Activated T-cell treated with anti-CD3 and anti-CD28 coated beads, Interleukin-2, amount 50 U/mL, for 72 hours (primary cell): ENCODE measurements around the gene NDUFA9. TPM values are rescaled to one million over a fixed set of nuclear protein-coding genes. Genes with fewer than 3 reads are reported as not detected.

Source experiments
- ATAC-seq, 2 donors: fragments of 150-1000 bp; cut with Tn5 transposase; replicated peaks in 1 of 2; 2 replicates each; pipeline ENCODE4 v1.10.0; 2021; ENCODE audit warnings: moderate library complexity in 2 of 2, mild to moderate bottlenecking in 1 of 2
- DNase-seq, 2 donors: peaks; one replicate each; pipeline ENCODE4 v3.0.0; 2021 to 2022; ENCODE audit warnings: mixed read lengths in 1 of 2
- H3K27ac Mint-ChIP-seq: one replicate; pipeline ENCODE4 v1.8.0; 2022; ENCODE audit warnings: mild to moderate bottlenecking, moderate library complexity, mixed read lengths
- H3K27me3 Mint-ChIP-seq: one replicate; pipeline ENCODE4 v1.8.0; 2022; ENCODE audit warnings: low read depth, mixed read lengths
- H3K36me3 Mint-ChIP-seq, 2 donors: one replicate each; pipeline ENCODE4 v1.8.0; 2022; ENCODE audit warnings: mixed read lengths in 2 of 2, mild to moderate bottlenecking in 1 of 2; ENCODE audit not compliant: insufficient read depth in 2 of 2
- H3K4me1 Mint-ChIP-seq: one replicate; pipeline ENCODE4 v1.8.0; 2022; ENCODE audit warnings: low read depth, mixed read lengths
- H3K4me3 Mint-ChIP-seq, 2 donors: one replicate each; pipeline ENCODE4 v1.8.0; 2022; ENCODE audit warnings: mild to moderate bottlenecking in 2 of 2, mixed read lengths in 2 of 2, moderate library complexity in 2 of 2
- H3K9me3 Mint-ChIP-seq, 2 donors: one replicate each; pipeline ENCODE4 v1.8.0; 2022; ENCODE audit warnings: mixed read lengths in 2 of 2
- total RNA-seq, 2 donors: library from RNA; stranded (reverse); gene quantifications; one replicate each; pipeline ENCODE4 v1.2.3, GENCODE V29; 2022

The NDUFA9 gene
- total RNA-seq, 2 donors from 2014 or later: 107 to 119 TPM

DNA sequence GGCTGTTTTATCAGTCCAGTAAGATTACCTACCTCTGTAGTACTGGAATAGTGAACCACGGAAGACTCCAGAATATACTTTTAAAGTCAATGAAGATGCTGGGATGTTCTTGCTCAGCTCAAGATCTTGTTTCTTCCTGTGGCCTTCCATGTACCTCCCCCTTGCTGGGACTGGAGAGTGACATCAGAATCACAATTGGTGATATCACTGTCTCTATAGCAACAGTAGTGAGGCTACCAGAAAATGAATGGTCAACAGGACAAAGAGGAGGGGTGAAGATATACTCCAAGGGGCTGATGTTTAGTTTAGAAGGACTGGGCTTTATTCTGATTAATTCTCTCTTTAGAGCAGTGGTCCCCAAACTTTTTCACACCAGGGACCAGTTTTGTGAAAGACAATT lies 3.9 kb upstream of the NDUFA9 start:
- Mint-ChIP-seq H3K4me3 (no peak overlapping the region), H3K4me1 (peaks cover 12% of the 10 kb centered on the region), H3K9me3 (no peaks in the 10 kb centered on the region), H3K36me3 (peaks cover 1 to 3% of the 10 kb centered on the region in 2 donors), H3K27me3 (no peaks in the 10 kb centered on the region), H3K27ac (no peak overlapping the region)
- no peak for DNase-seq
- ATAC-seq: no peak

DNA sequence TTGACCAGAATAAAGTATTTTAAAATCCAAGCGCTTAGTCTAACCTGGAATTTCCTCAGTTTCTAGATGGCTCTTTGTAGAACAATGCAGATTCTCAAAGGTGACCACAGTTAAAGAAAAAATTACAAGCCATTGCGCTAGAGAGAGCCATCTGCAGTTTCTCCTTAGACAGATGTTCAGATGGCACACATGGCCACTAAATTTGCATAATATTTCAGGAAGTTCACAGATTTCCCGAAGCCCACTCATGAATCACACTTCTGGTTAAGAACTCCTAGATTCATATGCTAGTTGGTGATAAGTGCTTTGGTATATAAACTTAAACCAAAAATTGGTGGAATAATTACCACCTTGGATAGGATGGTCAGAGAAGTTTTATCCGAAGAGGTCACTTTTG lies 812 bp upstream of the NDUFA9 start:
- DNase-seq (no peak), ATAC-seq (no peak)
- Mint-ChIP-seq H3K27ac (peak overlapping the region; percentile 91), H3K36me3 (peaks cover 1 to 3% of the 10 kb centered on the region in 2 donors), H3K4me1 (peaks cover 34% of the 10 kb centered on the region), H3K27me3 (no peaks in the 10 kb centered on the region), H3K9me3 (no peaks in the 10 kb centered on the region), H3K4me3 (peak overlapping the region; percentile 98)

DNA sequence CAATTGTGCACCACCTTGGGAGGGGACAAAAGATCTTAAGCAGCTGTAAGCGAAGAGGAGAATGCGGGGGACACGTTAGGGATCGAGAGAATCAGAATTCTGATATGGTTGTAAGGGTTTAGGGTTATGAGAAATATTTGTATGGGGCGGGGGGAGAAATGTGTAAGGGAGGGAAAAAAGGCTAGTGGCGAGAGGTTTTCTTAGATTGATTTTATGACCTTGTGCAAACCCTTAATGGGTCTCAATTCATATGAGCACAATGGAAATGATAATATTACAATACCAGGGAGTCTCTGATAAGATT lies 396 bp downstream of the NDUFA9 start:
- Mint-ChIP-seq H3K9me3 (no peaks in the 10 kb centered on the region), H3K4me1 (peaks cover 34% of the 10 kb centered on the region), H3K4me3 (peak overlapping the region; percentile 98), H3K36me3 (peaks cover 1 to 3% of the 10 kb centered on the region in 2 donors), H3K27me3 (no peaks in the 10 kb centered on the region), H3K27ac (peak overlapping the region; percentile 91)
- no peak for ATAC-seq
- DNase-seq: no peak

DNA sequence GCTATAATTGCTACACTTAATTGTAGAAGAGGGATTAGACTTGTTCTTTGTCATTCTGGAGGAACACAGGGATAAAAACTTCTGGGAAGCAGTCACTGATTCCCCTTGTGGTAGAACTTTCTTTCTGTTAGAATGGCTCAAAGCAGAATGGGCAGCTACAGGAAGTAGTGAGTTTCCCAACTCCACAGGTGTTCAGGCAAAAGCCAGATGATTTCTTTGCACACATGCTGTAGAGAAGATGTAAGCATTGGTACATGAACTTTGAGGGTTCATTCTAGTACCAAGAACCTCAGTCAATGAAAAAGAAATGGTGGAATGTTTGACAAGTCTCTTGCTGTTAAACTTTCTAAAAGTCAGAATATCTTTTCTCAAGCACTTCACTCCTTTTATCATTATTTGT lies 4.3 kb downstream of the NDUFA9 start:
- Mint-ChIP-seq H3K36me3 (peaks cover 5 to 12% of the 10 kb centered on the region in 2 donors), H3K4me3 (no peak overlapping the region), H3K27me3 (no peaks in the 10 kb centered on the region), H3K9me3 (no peaks in the 10 kb centered on the region), H3K27ac (no peak overlapping the region), H3K4me1 (peaks cover 28% of the 10 kb centered on the region)
- ATAC-seq (no peak), DNase-seq (no peak)

DNA sequence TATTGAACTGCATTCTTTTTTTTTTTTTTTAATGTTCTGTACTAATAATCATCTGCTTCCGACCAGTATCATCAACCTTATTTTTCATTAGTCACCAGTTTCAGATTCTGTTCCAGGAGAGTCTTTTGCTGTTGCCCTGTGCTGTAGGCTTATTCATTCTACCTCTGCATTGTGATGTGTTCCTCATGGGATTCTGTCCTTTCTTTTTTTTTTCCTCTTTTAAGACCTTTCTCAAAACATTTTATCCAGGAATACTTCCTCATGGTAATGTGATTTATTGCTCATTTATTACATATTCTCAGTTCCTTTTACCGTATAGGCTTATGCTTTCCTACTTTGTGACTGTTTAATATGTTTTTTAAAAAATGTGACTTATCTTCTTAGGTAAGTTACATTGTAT lies 4.8 kb downstream of the NDUFA9 start:
- Mint-ChIP-seq H3K27me3 (no peaks in the 10 kb centered on the region), H3K9me3 (no peaks in the 10 kb centered on the region), H3K27ac (peak overlapping the region; percentile 82), H3K4me1 (peaks cover 28% of the 10 kb centered on the region), H3K36me3 (peaks cover 5 to 12% of the 10 kb centered on the region in 2 donors), H3K4me3 (no peak overlapping the region)
- no peak for DNase-seq
- no peak for ATAC-seq

DNA sequence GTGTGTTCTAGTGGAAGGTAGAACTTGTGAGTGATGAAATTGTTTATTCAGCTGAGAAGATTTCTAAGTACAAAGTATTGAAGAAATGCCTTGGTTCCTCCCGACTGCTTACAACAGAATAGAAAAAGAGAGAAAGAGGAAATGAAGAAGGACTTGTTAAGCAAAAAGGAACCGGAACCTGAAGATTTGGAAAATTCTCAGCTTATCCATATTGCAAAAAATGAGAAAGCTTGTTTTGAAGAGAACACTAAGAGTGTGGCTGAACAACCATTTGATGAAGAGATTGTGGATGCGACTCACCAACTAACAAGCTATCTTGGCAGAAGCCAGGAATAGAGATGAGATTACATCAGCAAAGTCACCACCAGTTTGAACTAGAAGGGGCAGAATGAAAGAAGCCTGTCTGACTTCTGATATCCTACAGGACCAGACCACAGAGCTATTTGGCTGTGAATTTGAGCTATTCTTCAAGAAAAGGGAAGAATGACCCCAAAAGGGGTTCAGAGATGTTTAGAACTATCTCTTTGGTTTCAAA lies 15.1 kb downstream of the NDUFA9 start:
- H3K4me3 Mint-ChIP-seq: no peak overlapping the region

DNA sequence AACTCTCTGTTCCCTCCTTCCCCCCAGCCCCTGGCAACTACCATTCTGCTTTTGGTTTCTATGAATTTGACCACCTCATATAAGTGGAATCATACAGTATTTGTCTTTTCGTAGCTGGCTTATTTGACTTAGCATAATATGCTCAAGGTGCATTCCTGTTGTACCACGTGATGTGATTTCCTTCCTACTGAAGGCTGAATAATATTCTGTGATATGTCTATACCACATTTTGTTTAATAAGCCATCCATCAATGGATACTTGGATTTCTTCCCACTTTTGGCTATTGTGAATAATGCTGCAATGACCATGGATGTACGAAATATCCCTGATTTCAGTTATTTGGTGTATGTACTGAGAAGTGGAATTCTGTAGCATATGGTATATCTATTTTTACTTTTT lies 16.3 kb downstream of the NDUFA9 start:
- Mint-ChIP-seq H3K4me1 (peaks cover 5% of the 10 kb centered on the region), H3K36me3 (peaks cover 6 to 30% of the 10 kb centered on the region in 2 donors), H3K4me3 (no peak overlapping the region), H3K9me3 (no peaks in the 10 kb centered on the region), H3K27ac (no peak overlapping the region), H3K27me3 (no peaks in the 10 kb centered on the region)
- DNase-seq (no peak), ATAC-seq (no peak)

More for the DNA sequence above, 15.1 kb downstream of the NDUFA9 start:
- Mint-ChIP-seq H3K27me3 (no peaks in the 10 kb centered on the region), H3K9me3 (no peaks in the 10 kb centered on the region), H3K27ac (peak overlapping the region; percentile 35), H3K36me3 (peaks cover 6 to 22% of the 10 kb centered on the region in 2 donors), H3K4me1 (peaks cover 5% of the 10 kb centered on the region)
- ATAC-seq: peak in 1 of 2 donors; percentile 48
- DNase-seq: no peak

DNA sequence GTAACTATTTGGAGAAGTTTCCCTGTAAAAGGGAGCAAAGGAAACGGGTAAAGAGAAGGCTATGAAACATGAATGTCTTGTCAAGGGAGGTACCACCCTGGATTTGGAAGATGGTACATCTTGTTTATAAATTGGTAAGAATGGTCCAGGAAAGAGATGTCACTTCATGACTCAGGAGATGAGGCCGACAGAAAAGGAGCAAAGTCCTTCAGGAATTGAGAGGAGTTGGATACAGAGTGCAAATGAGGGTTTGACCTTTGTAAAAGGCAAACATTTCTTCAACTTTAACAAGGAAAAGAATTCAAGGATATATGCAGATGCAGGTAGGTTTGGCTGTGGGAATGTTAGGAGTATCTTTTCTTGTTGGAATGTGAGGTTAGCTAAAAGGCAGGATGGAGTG lies 30.8 kb downstream of the NDUFA9 start:
- Mint-ChIP-seq H3K4me3 (no peak overlapping the region), H3K36me3 (peaks cover 2% of the 10 kb centered on the region in 2 donors), H3K9me3 (peaks cover 0 to 2% of the 10 kb centered on the region in 2 donors), H3K27ac (no peak overlapping the region), H3K27me3 (no peaks in the 10 kb centered on the region), H3K4me1 (no peaks in the 10 kb centered on the region)
- ATAC-seq (no peak), DNase-seq (no peak)

DNA sequence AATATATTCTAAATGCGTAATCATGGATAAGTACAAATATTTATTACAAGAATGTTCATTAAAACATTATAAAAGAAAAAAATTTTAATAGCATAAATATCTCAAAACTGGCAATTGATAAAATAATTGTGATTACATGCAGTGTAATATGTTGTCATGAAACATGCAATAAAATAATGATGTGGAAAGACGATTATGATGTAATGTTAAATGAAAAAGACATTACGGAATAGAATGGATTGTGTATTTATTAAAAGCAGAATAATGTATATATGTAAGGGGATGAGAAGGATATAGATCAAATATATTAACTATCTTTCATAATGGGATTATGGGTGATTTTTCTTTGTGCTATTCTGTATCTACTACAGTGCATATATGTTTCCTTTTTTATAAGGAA lies 32.8 kb downstream of the NDUFA9 start:
- Mint-ChIP-seq H3K36me3 (peaks cover 2 to 15% of the 10 kb centered on the region in 2 donors), H3K4me1 (no peaks in the 10 kb centered on the region), H3K9me3 (no peaks in the 10 kb centered on the region), H3K4me3 (no peak overlapping the region), H3K27ac (no peak overlapping the region), H3K27me3 (no peaks in the 10 kb centered on the region)
- DNase-seq: no peak
- ATAC-seq: no peak

DNA sequence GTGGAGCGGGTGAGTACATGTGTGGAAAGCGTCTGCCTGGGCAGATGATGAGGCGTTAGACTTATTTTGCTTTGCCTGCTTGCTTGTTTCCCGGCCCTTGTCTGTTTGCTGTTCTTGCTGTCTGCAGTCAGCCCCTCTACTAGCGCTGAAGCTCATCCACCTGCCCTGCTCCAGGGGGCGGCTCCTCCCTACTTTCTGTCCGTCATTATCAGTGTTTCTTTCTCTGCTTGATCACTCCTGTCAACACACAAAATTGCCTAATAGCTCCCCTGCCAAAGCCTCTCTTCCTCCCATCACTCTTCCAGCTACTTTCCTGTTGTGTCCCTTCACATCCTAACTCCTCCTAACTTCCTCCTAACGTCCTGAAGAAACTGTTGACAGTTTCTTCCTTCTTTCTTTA lies 36.4 kb downstream of the NDUFA9 start:
- ATAC-seq: no peak
- Mint-ChIP-seq H3K4me3 (no peak overlapping the region), H3K4me1 (no peaks in the 10 kb centered on the region), H3K27ac (no peak overlapping the region), H3K9me3 (no peaks in the 10 kb centered on the region), H3K36me3 (peaks cover 2 to 18% of the 10 kb centered on the region in 2 donors), H3K27me3 (no peaks in the 10 kb centered on the region)
- no peak for DNase-seq

DNA sequence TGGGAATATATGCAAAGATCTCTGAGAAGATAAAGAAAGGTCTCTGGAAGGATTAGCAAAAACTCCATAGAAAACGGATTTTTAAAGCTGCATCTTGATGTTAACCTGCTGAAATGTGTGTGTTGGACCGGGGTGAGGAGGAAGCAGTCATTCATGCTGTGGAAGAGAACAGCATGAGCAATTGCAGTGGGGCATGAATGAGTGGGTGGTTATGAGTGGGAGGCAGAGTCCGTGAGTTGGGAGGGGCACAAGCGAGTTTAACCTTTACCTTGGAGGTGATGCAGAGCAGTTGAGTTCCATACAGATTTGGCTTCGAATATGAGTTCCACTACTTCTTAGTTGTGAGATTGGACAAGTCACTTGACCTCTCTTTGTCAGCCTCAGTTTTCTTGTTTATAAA lies 41.8 kb downstream of the NDUFA9 start:
- H3K36me3 Mint-ChIP-seq: peaks cover 4 to 13% of the 10 kb centered on the region in 2 donors
- H3K4me1 Mint-ChIP-seq: no peaks in the 10 kb centered on the region
- no peak for ATAC-seq
- no peak for DNase-seq
- H3K9me3 Mint-ChIP-seq: peaks cover 0 to 3% of the 10 kb centered on the region in 2 donors
- H3K27ac Mint-ChIP-seq: no peak overlapping the region
- no peaks in the 10 kb centered on the region for H3K27me3 Mint-ChIP-seq
- no peak overlapping the region for H3K4me3 Mint-ChIP-seq

Other genes starting within 250 kb of the NDUFA9 start
- not detected for gene FGF6, start 203.3 kb upstream of the NDUFA9 start, total RNA-seq
- 10 to 100 TPM; 48.9 to 57.9 TPM for gene RAD51AP1, start 110.2 kb upstream of the NDUFA9 start, total RNA-seq
- 10 to 100 TPM; 51.2 to 55.6 TPM for gene DYRK4, start 86.9 kb upstream of the NDUFA9 start, total RNA-seq
- gene AKAP3, start 63 bp upstream of the NDUFA9 start, total RNA-seq: 1 to 10 TPM; 5.4 to 7.7 TPM
- 1 to 10 TPM; 1.5 to 1.7 TPM for gene GALNT8, start 71.3 kb downstream of the NDUFA9 start, total RNA-seq